Body of pancreas (tissue), 4 donors: ENCODE measurements around the gene USP35.

ENCODE experiments used
- POLR2A ChIP-seq, 3 donors: fragments of 450-650 bp; IDR thresholded peaks; one replicate each; pipeline ENCODE4 v1.6.1; 2016; ENCODE audit warnings: antibody characterized with exemption in 3 of 3, mild to moderate bottlenecking in 2 of 3
- TF ChIP-seq, protein P1 (sequence below), 7 experiments: fragments of 450-650 bp in 4 of 7; fragments of 200-600 bp in 3 of 7; sonication (generic) in 3 of 7; IDR thresholded peaks; one replicate each; pipeline ENCODE4 v1.5.1; 2016 to 2019; ENCODE audit warnings: antibody characterized with exemption in 7 of 7

DNA sequence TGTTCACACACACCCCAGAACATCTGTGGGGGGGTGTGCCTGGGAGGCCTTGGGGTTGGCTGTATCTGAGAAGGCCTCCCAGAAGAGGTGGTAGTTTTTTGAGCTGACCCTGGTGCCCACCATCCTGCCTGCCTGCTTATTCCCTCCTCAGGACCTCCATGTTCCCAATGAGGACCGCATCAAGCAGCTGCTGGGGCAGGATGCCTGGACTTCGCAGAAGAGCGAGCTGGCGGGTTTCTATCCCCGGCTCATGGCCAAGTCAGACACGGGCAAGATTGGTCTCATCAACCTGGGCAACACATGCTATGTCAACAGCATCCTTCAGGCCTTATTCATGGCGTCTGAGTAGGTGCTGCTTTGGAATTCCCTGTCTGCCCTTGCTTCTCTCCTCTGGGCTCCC, 17.0 kb downstream of the USP35 start:
- TF ChIP-seq, protein P1, sequence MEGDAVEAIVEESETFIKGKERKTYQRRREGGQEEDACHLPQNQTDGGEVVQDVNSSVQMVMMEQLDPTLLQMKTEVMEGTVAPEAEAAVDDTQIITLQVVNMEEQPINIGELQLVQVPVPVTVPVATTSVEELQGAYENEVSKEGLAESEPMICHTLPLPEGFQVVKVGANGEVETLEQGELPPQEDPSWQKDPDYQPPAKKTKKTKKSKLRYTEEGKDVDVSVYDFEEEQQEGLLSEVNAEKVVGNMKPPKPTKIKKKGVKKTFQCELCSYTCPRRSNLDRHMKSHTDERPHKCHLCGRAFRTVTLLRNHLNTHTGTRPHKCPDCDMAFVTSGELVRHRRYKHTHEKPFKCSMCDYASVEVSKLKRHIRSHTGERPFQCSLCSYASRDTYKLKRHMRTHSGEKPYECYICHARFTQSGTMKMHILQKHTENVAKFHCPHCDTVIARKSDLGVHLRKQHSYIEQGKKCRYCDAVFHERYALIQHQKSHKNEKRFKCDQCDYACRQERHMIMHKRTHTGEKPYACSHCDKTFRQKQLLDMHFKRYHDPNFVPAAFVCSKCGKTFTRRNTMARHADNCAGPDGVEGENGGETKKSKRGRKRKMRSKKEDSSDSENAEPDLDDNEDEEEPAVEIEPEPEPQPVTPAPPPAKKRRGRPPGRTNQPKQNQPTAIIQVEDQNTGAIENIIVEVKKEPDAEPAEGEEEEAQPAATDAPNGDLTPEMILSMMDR (IDR thresholded peaks at IDR 0.05): no peak
- no peak for TF ChIP-seq POLR2A (IDR thresholded peaks at IDR 0.05)
